ENCODE data around the gene DCP2. TPM values are rescaled to one million over a fixed set of nuclear protein-coding genes. Genes with fewer than 3 reads are reported as not detected.

Gene DCP2
- total and polyA plus RNA-seq, 9 donors, result 12.4 to 58.7 (median 40.6) TPM

GRCh38 chr5:113024076-113024697, 47.6 kb downstream of the DCP2 start:
- 63 to 73% (median 72%) methylated on average over 6 of the region's 6 CpGs for WGBS, 3 donors
- Histone ChIP-seq H3K9me3 (no peaks in the 10 kb centered on the region), H3K4me1 (ENCODE audit: insufficient read depth) (no peaks in the 10 kb centered on the region), H3K4me3 (no peak overlapping the region), H3K27ac (no peak overlapping the region), H3K36me3 (no peaks in the 10 kb centered on the region), H3K27me3 (no peaks in the 10 kb centered on the region)
- no peak for DNase-seq
- intact Hi-C loops (cut with DNase I), result no loop called here
- TF ChIP-seq CTCF (IDR thresholded peaks at IDR 0.05) (no peak), EP300 (IDR thresholded peaks at IDR 0.05) (no peak), POLR2A (IDR thresholded peaks at IDR 0.05) (no peak)

GRCh38 chr5:113025596-113025995, 49.0 kb downstream of the DCP2 start:
- Histone ChIP-seq H3K27ac (no peak overlapping the region), H3K9me3 (no peaks in the 10 kb centered on the region), H3K27me3 (no peaks in the 10 kb centered on the region), H3K36me3 (no peaks in the 10 kb centered on the region), H3K4me1 (ENCODE audit: insufficient read depth) (no peaks in the 10 kb centered on the region), H3K4me3 (no peak overlapping the region)
- WGBS, 3 donors, result 78 to 85% (median 84%) methylated on average over 4 of the region's 4 CpGs
- intact Hi-C loops (cut with DNase I), result no loop called here
- TF ChIP-seq EP300 (IDR thresholded peaks at IDR 0.05) (no peak), POLR2A (IDR thresholded peaks at IDR 0.05) (no peak), CTCF (IDR thresholded peaks at IDR 0.05) (no peak)
- no peak for DNase-seq

GRCh38 chr5:113026211-113026610, 49.6 kb downstream of the DCP2 start:
- 89 to 92% (median 91%) methylated on average over 4 of the region's 4 CpGs for WGBS, 3 donors

GRCh38 chr5:113027015-113027414, 50.4 kb downstream of the DCP2 start:
- Histone ChIP-seq H3K27me3 (no peaks in the 10 kb centered on the region), H3K9me3 (no peaks in the 10 kb centered on the region), H3K36me3 (no peaks in the 10 kb centered on the region), H3K27ac (no peak overlapping the region), H3K4me3 (no peak overlapping the region), H3K4me1 (ENCODE audit: insufficient read depth) (no peaks in the 10 kb centered on the region)
- intact Hi-C loops (cut with DNase I), result no loop called here
- TF ChIP-seq EP300 (IDR thresholded peaks at IDR 0.05), result no peak
- TF ChIP-seq CTCF (IDR thresholded peaks at IDR 0.05), result no peak
- TF ChIP-seq POLR2A (IDR thresholded peaks at IDR 0.05), result no peak
- DNase-seq, result no peak
- 80 to 84% (median 81%) methylated on average over 8 of the region's 8 CpGs for WGBS, 3 donors

More at GRCh38 chr5:113026211-113026610, 49.6 kb downstream of the DCP2 start:
- no peaks in the 10 kb centered on the region for H3K9me3 ChIP-seq
- intact Hi-C loops (cut with DNase I), result no loop called here
- H3K36me3 ChIP-seq, result no peaks in the 10 kb centered on the region
- no peak overlapping the region for H3K4me3 ChIP-seq
- H3K27me3 ChIP-seq, result no peaks in the 10 kb centered on the region
- H3K4me1 ChIP-seq (ENCODE audit: insufficient read depth), result no peaks in the 10 kb centered on the region
- no peak for DNase-seq
- no peak for TF ChIP-seq EP300 (IDR thresholded peaks at IDR 0.05)
- TF ChIP-seq POLR2A (IDR thresholded peaks at IDR 0.05), result no peak
- TF ChIP-seq CTCF (IDR thresholded peaks at IDR 0.05), result no peak
- no peak overlapping the region for H3K27ac ChIP-seq
